ENCODE data around the gene HMCN2.

GRCh38 chr9:130340011-130340410 lies 74.5 kb downstream of the HMCN2 start:
- TF ChIP-seq CTCF (IDR thresholded peaks at IDR 0.05): no peak
- TF ChIP-seq EZH2 (IDR thresholded peaks at IDR 0.05; ENCODE audit: borderline replicate concordance, insufficient read depth, low read depth, low read length, poor library complexity, severe bottlenecking): no peak
